Measurements from ENCODE around the gene LILRB3.

- TF ChIP-seq, protein P1, sequence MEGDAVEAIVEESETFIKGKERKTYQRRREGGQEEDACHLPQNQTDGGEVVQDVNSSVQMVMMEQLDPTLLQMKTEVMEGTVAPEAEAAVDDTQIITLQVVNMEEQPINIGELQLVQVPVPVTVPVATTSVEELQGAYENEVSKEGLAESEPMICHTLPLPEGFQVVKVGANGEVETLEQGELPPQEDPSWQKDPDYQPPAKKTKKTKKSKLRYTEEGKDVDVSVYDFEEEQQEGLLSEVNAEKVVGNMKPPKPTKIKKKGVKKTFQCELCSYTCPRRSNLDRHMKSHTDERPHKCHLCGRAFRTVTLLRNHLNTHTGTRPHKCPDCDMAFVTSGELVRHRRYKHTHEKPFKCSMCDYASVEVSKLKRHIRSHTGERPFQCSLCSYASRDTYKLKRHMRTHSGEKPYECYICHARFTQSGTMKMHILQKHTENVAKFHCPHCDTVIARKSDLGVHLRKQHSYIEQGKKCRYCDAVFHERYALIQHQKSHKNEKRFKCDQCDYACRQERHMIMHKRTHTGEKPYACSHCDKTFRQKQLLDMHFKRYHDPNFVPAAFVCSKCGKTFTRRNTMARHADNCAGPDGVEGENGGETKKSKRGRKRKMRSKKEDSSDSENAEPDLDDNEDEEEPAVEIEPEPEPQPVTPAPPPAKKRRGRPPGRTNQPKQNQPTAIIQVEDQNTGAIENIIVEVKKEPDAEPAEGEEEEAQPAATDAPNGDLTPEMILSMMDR (IDR thresholded peaks at IDR 0.05), result no peak
- TF ChIP-seq POLR2A (IDR thresholded peaks at IDR 0.05), result no peak
Measured at GRCh38 chr19:54257116-54257480, 34.3 kb upstream of the LILRB3 start, which contains the start of gene LILRB5.

Data from esophagus squamous epithelium (tissue), 4 donors.